NCI-H446 treated with DMSO at 0.1 percent for 48 hours (cell line): ENCODE measurements around the gene RNF150.
"Not testable (repeated sequence)": the region's sequence is repeated elsewhere in the genome, so short reads cannot be mapped to it uniquely, and the experiment has no call there.

Experiments
- DNase-seq: peaks from one replicate; lab custom pipeline; 2025; lab: John Stamatoyannopoulos, UW

RNF150 gene

DNA sequence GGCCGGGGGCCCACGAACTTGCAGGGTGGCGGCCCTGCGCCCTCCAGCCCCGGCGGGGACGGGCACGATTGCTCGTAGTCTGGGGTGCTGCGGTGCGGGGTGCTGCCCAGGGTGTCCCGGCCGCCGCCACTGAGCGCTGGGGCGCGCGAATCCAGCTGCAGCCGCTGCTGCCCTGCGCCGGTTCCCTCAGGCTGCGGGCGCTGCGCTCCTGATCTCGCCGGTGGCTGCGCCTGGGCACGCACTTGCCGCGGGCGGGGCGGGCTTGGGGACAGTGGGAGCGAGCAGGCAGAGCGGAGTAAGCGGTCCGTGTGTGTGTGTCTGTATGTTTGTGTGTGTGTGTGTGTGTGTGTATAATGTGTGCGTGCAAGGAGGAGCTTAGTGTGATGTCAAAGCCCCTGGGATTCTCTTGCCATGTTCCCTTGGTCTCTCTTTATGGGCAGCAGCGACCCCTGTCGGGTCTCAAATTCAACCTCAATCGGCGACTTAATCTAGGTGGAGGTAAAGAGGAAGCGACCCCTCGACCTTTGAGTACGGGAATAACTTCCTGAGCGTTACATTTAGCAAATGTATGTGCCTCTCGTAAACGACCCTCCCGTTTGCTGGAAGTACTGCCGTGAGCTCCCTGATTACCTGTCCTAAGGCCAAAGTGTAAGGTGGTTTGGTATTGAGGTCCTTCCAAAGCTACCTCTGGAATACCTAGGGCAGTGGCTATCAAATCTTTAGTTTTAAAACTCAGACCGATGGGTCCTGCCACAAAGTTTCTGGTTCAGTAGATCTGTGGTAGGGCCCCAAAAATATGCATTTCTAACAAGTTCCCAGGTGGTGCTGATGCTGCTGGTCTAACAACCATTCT lies at the start of gene RNF150:
Gene RNF150, minus strand, starts transcription at position 324 of the 853 bp plus-strand sequence.
- DNase-seq, result peak; percentile 90

GRCh38 chr4:141180991-141181761 lies 47.9 kb upstream of the RNF150 start:
- no peak for DNase-seq

DNA sequence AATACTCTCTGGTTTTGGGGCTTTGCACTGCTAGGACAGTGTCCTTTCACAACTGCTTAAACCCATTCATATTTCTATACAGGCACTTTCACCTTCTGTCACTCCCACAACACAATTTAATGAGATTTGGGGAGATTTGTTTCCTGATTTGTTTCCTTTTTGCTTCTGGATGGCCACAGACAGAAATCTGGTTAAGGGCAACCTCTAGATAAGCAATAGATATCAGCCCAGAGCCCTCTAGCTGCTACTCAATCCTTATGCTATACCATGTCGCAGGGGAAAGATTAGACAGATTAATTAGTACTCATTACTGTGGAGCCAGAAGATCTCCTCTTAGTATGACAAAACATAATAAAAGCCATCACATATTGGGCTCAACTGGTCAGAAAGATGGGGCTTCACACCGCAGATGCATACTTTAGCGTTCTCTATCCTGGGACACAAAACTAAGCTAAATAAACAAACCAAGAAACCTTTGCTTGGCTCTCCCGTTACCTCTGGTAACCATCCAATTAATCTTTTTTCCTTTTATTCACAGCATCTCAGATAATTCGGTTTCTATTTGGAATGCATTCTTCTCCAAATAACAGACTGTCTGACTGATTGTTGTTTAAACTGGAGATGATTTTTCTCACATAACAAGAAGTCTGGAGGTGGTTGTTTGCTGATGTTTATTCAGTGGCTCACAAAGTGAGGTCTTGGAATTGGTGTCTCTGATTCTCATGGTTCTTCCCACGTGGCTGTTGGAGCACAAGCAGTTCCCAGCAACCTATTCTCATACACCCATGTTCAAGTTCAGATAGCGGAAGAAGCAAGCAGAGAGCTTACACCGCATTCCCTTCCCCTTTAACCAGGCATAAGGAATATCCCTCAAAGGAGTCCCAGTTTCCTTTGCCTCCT lies 46.5 kb upstream of the RNF150 start:
- no peak for DNase-seq

- DNase-seq, result no peak
Observed at GRCh38 chr4:141177171-141177570, 43.9 kb upstream of the RNF150 start.

GRCh38 chr4:141174457-141174856 lies 41.2 kb upstream of the RNF150 start:
- no peak for DNase-seq

DNA sequence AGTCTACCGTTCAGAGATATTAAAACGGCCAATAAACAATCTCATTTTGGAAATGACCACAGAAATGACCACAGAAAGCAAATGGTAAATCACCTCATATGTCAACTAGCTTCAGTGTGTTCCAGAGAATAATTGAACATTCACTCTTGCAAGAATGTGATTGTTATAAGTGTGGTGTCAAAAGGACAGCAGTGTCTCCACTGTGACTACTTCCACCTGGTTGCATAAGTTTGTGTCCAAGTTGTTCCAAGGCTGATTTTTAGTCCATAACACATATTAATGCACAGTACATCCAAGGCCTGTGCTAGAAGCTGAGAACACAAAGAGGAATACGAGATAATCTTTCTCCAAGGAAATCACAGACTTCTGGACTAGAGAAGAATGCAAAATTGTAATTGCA lies 37.4 kb upstream of the RNF150 start:
- DNase-seq, result no peak

GRCh38 chr4:141169391-141169790 lies 36.1 kb upstream of the RNF150 start:
- no peak for DNase-seq

- DNase-seq, result not testable (repeated sequence)
Observed at GRCh38 chr4:141165001-141165400, 31.7 kb upstream of the RNF150 start.

DNA sequence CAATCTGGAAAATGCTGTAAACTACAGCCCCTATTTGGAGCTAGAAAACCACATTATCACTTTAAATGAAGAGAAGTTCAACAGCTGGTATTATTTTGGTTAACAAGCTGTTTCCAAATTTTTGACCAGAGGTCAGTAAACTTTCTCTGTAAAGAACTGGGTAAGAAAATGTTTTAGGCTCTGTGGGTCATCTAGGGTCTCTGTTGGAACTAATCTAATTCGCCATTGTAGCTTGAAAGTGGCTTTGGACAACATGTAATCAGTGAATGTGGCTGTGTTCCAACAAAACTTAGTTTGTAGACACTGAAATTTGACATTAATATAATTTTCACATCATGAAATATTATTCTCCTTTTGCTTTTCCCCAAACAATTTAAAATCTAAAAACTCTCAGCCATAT lies 25.8 kb upstream of the RNF150 start:
- no peak for DNase-seq

DNA sequence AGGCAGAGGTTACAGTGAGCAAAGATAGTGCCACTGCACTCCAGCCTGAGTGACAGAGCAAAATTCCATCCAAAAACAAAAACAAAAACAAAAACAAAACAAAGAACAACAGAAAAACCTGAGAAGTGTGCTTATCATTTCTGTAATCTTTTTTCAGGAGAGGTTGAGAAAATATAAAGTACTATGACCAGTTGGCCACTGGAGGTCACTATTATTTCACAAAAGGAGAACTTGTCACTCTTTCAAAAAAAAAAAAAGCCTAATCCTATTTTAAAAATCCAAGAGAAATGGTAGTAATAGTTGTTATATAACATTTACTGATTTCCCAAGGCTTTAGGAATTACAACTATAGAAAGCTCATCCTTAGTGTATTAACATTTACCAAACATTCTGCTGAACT lies 24.9 kb upstream of the RNF150 start:
- no peak for DNase-seq

DNA sequence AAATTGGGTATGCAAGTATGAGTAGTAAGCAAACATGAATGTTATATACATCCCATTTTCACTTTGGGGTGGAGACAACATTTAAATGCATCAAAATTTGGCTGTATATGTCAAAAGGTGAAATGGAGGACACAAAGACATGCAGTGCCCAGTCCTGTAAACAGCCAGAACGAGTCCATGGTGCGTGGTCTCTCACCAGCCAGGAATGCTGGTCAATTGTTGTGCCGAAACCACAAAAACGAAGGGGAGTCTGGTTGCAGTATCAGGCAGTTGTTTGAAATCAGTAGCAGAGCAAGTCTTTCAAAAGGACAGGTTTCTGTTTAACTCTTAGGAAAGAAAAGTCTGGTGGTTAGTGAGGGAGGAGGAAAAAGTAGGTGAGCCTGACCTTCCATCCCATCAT lies 22.3 kb upstream of the RNF150 start:
- no peak for DNase-seq

- no peak for DNase-seq
Observed at GRCh38 chr4:141154725-141155124, 21.5 kb upstream of the RNF150 start.

GRCh38 chr4:141153751-141154510 lies 20.7 kb upstream of the RNF150 start:
- DNase-seq, result no peak

DNA sequence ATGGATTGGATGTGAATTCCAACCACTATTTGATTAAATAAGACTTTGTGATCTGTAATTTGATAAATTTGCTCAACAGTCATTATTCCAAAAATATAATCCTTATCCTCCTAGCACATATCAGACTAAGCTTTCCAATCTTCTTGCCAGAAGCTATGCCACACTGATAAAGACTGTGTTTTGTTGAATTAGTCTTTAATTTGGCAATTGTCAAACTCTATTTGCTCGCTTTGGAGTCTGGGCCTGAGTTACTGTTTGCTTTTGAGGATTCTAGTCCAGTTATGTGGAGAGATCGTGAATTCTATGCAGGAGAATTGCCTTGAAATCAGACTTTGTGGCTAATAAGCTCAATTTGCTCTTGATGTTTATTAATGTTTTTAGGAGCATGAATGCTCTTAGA lies 10.9 kb upstream of the RNF150 start:
- DNase-seq, result no peak

- DNase-seq, result no peak
Observed at GRCh38 chr4:141142423-141142822, 9.2 kb upstream of the RNF150 start.

- DNase-seq, result no peak
Observed at GRCh38 chr4:141140391-141141200, 7.3 kb upstream of the RNF150 start.

- no peak for DNase-seq
Observed at GRCh38 chr4:141133999-141134995, 1.0 kb upstream of the RNF150 start.

DNA sequence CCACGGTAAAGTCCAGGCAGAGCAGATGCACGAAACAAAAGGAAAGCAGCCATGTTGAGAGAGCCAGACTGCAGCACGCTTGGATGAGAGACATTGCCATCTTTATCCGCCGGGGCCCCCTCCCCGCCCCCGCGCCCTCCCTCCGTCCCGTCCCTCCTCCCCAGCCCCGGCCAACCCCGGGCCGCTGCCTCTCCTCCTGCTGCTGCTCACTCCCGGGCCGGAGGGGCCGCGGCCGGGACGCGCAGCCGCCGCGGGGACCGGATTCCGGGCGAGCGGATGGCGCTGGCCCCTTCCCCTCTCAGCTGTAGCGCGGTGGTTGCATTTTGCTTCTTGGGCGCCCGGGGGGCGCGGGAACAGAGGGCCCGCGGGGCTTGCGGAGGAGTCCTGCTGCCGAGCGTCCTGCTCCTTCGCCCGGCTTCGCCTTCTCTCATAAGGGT lies 542 bp downstream of the RNF150 start:
- DNase-seq, result no peak

GRCh38 chr4:141132072-141132708 lies 1.1 kb downstream of the RNF150 start:
- DNase-seq, result no peak
